GM18508 (cell line): ENCODE measurements around the gene RASAL2.
"Not testable (repeated sequence)": the region's sequence is repeated elsewhere in the genome, so short reads cannot be mapped to it uniquely, and the experiment has no call there.

Experiments
- ATAC-seq: cut with Tn5 transposase; IDR thresholded peaks from one replicate; pipeline ENCODE4 v1.9.1; 2021; ENCODE audit warnings: moderate number of reproducible peaks; ENCODE audit not compliant: insufficient read depth, unreplicated experiment

Gene RASAL2

DNA sequence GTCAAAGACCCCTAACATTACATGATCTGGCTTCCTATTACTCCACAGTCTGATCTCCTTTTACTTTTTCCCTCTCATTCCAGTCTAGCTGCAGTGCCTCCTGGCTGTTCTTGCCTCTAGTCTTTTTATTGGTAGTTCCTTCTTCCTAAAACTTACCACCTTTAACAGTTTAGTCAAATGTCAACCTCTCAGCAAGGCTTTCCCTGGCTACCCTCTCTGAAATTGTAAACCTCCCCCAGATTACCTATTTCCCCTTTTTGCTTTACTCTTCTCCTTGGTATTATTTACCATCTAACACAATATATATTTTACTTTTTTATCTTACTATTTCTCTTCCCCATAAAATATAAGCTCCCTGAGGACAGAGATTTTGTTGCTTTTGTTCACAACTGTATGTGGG lies 273.2 kb downstream of the RASAL2 start:
- ATAC-seq: no peak

GRCh38 chr1:178368208-178368607 lies 274.3 kb downstream of the RASAL2 start:
- no peak for ATAC-seq

DNA sequence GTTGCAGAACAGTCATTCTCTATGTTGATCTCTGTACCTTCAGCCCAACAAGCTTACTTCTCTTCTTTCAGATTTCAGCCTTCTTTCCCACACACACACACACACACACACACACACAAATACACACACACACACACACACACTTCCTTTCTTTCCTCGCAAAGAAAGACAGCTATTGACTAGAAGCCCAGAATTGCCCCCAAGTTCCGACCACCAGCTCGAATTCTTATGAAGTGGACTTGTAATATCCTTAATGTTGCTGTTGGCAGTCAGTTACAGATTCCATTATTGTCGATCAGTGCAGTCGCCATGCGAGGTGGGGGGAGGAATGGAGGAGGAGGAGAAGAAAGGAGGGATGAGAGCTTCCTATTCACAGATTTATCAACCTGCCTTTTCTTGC lies 277.3 kb downstream of the RASAL2 start:
- ATAC-seq: no peak

- no peak for ATAC-seq
Observed at GRCh38 chr1:178371933-178372388, 278.1 kb downstream of the RASAL2 start.

- no peak for ATAC-seq
Observed at GRCh38 chr1:178374016-178374415, 280.1 kb downstream of the RASAL2 start.

- no peak for ATAC-seq
Observed at GRCh38 chr1:178376008-178376407, 282.1 kb downstream of the RASAL2 start.

DNA sequence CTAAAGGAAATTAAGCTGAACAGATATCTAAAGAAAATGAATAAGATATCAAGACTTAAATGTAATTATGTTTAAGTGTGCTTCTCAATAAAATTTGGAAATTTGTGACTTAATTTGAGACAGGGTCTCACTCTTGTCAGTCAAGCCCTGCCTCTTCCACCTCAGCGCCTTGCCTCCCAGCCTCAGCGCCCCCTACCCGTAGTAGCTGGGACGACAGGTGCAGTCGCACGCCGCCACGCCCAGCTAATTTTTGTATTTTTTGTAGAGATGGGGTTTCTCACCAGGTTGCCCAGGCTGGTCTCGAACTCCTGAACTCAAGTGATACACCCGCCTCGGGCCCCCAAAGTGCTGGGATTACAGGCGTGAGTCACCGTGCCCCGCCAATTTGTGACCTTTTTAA lies 285.9 kb downstream of the RASAL2 start:
- no peak for ATAC-seq

- ATAC-seq: no peak
Observed at GRCh38 chr1:178382372-178382771, 288.5 kb downstream of the RASAL2 start.

- ATAC-seq: no peak
Observed at GRCh38 chr1:178385662-178386061, 291.8 kb downstream of the RASAL2 start.

GRCh38 chr1:178388418-178389145 lies 294.7 kb downstream of the RASAL2 start:
- ATAC-seq: no peak

GRCh38 chr1:178389441-178389840 lies 295.5 kb downstream of the RASAL2 start:
- ATAC-seq: no peak

DNA sequence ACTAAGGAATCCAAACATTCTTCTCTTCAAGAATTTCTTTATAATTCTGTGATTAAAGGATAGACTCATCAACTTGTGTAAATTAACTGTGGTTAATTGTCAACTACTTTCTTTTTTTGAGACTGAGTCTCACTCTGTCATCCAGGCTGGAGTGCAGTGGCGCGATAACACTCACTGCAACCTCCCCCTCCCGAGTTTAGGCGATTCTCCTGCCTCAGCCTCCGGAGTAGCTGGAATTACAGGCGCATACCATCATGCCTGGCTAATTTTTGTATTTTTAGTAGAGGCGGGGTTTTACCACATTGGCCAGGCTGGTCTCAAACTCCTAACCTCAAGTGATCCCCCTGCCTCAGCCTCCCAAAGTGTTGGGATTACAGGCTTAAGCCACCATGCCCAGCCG lies 296.4 kb downstream of the RASAL2 start:
- not testable (repeated sequence) for ATAC-seq

DNA sequence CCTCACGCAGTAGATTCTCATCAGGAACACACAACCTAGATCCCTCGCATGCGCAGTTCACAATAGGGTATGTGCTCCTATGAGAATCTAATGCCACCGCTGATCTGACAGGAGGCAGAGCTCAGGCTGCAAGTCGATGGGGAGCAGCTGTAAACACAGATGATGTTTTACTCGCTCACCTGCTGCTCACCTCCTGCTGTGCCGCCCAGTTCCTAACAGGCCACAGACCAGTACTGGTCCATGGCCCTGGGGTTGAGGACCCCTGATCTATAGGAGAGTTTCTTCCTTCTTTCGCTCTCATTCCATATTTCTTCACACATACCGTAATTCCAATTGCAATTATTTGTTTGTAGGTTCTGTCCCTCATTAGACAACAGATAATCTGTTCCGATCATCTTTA lies 299.5 kb downstream of the RASAL2 start:
- ATAC-seq: no peak

DNA sequence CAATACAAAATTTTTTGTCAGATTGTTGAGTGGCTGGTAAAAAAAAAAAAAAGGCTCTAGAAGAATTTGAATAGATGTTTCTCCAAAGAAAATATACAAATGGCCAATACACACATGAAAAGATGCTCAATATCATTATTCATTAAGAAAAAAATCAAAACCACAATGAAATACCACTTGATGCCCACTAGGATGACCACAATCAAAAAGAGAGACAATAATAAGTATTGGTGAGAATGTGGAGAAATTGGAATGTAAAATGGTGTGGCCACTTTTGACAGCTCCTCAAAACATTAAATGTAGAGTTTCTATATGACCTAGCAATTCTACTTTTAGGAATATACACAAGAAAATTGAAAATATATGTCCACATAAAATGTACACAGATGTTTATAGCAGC lies 302.9 kb downstream of the RASAL2 start:
- no peak for ATAC-seq

DNA sequence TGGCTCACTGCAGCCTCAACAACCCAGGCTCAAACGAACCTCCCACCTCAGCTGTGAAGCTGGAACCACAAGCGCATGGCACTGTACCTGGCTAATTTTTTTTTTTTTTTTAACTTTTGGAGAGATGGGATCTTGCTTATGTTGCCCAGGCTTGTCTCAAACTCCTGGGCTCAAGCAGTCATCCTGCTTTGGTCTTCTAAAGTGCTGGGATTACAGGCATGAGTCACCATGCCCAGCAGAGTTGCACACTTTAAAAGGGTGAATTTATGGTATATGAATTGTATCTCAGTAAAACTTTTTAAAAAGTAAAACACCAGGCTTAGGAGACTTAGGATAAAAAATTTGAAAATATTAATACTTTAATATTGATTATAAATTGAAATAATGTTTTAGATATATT lies 303.8 kb downstream of the RASAL2 start:
- no peak for ATAC-seq

- no peak for ATAC-seq
Observed at GRCh38 chr1:178399177-178399728, 305.3 kb downstream of the RASAL2 start.

GRCh38 chr1:178405137-178405536 lies 311.2 kb downstream of the RASAL2 start:
- no peak for ATAC-seq

DNA sequence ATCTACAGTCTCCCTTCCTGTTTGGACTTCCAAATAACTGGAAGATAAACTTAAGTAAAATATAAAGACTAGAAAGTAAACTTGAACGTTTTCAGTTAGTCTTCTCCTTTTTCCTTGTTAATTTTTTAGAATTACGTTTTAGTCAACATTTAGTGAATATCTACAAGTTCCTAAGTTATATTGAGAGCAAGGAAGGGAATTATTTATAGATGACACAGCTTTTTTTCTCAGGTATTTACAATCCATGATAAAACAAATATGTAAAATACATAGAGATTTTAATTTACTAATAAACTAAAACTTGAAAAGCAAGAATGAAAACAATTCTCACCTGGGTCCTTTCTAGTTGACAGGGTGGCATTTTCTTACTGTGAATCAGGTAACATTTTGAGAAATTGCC lies 313.3 kb downstream of the RASAL2 start:
- no peak for ATAC-seq

GRCh38 chr1:178407655-178408054 lies 313.8 kb downstream of the RASAL2 start:
- ATAC-seq: no peak

GRCh38 chr1:178408871-178409270 lies 315.0 kb downstream of the RASAL2 start:
- ATAC-seq: no peak

- no peak for ATAC-seq
Observed at GRCh38 chr1:178409541-178409940, 315.6 kb downstream of the RASAL2 start.

DNA sequence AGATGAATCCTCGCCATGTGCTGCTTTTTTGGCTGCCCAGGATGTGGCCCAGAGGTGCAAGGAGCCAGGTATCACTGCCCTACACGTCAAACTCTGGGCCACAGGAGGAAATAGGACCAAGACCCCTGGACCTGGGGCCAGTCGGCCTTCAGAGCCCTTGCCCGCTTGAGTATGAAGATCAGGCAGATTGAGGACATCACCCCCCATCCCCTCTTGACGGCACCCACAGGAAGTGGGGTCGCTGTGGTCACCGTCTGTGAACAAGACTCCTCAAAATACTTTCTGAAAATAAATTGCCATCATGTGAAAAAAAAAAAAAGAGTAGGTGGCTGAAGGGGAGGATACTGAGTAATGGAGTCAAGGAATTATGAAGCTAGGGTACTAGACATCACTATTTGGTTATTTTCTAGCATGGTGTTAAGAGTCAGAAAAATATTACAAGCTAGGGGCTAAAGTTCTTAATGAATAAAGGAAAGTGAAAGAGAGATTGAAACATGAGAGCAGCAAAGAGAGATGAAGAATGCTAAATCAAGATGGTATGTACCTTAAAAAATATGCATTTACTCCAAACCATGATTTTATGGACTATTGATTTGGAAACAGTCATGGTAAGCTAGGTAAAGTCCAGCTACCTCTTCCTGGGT lies 318.0 kb downstream of the RASAL2 start:
- peak; percentile 53 for ATAC-seq
